Esophagus muscularis mucosa (tissue), 4 donors: ENCODE results near the gene RBM12. TPM values are rescaled to one million over a fixed set of nuclear protein-coding genes. Genes with fewer than 3 reads are reported as not detected.

Source experiments
- DNase-seq: peaks from one replicate; pipeline ENCODE4 v3.0.0-alpha.2; 2017; ENCODE audit errors: extremely low spot score
- H3K27ac ChIP-seq, 4 donors: fragments of 200-600 bp; sonication (generic); replicated peaks in 1 of 4; 1 replicate in 3 of 4; 2 replicates in 1 of 4; pipeline ENCODE4 v1.5.1; 2016 to 2019; ENCODE audit warnings: mild to moderate bottlenecking in 1 of 4
- H3K27me3 ChIP-seq, 4 donors: fragments of 200-600 bp; sonication (generic); one replicate each; pipeline versions ENCODE4 v1.5.1 to v1.6.0; 2016 to 2019
- H3K36me3 ChIP-seq, 4 donors: fragments of 200-600 bp; sonication (generic); one replicate each; pipeline ENCODE4 v1.5.1; 2016 to 2019
- H3K4me1 ChIP-seq, 4 donors: fragments of 200-600 bp; sonication (generic); one replicate each; pipeline ENCODE4 v1.5.1; 2016 to 2019
- H3K4me3 ChIP-seq, 4 donors: fragments of 200-600 bp; sonication (generic); 1 replicate in 2 of 4; 2 replicates in 2 of 4; pipeline ENCODE4 v1.5.1; 2016 to 2019; ENCODE audit warnings: mild to moderate bottlenecking in 4 of 4, moderate library complexity in 1 of 4
- H3K9me3 ChIP-seq, 4 donors: fragments of 200-600 bp; sonication (generic); 1 replicate in 3 of 4; 2 replicates in 1 of 4; pipeline ENCODE4 v1.5.1; 2016 to 2019
- CTCF ChIP-seq, 3 experiments: fragments of 200-600 bp in 2 of 3; fragments of 450-650 bp in 1 of 3; sonication (generic) in 2 of 3; IDR thresholded peaks; one replicate each; pipeline ENCODE4 v1.5.1; 2017 to 2019; ENCODE audit warnings: antibody characterized with exemption in 3 of 3, mild to moderate bottlenecking in 2 of 3, moderate library complexity in 1 of 3
- EP300 ChIP-seq: sonication (generic); formaldehyde crosslinking; IDR thresholded peaks from one replicate; pipeline ENCODE4 v1.6.1; 2017; ENCODE audit warnings: antibody characterized with exemption
- POLR2A ChIP-seq: fragments of 450-650 bp; IDR thresholded peaks from one replicate; pipeline ENCODE4 v1.6.1; 2017; ENCODE audit warnings: antibody characterized with exemption, moderate library complexity, mild to moderate bottlenecking, low read depth
- POLR2AphosphoS5 ChIP-seq, 2 donors: sonication (generic); formaldehyde crosslinking; IDR thresholded peaks; one replicate each; pipeline ENCODE4 v1.6.1; 2017; ENCODE audit warnings: antibody characterized with exemption in 2 of 2
- WGBS: methylation state at CpG from one replicate; pipeline ENCODE4 v1.1.5; 2018; 5-methylcytosine and 5-hydroxymethylcytosine counted together
- intact Hi-C: fragments of 100-400 bp; cut with DNase I; formaldehyde crosslinking; loops from one replicate; pipeline ENCODE4 v1.15.1; 2023
- total RNA-seq, 4 donors: library from RNA; depleted of rRNA; stranded (reverse); fragments of >200 nt; gene quantifications; one replicate each; pipeline versions ENCODE4 v1.1.0 to v1.2.1, GENCODE V29; 2016

RBM12 gene
- total RNA-seq, 4 donors from 2014 or later, result 21.0 to 30.6 (median 24.0) TPM

GRCh38 chr20:35606127-35606526 lies 58.6 kb downstream of the RBM12 start:
- Histone ChIP-seq H3K4me1 (peaks cover 10 to 13% (median 11%) of the 10 kb centered on the region in 4 donors), H3K36me3 (no peaks in the 10 kb centered on the region), H3K27ac (no peak overlapping the region), H3K27me3 (peaks cover 0 to 11% (median 0%) of the 10 kb centered on the region in 4 donors), H3K4me3 (no peak overlapping the region), H3K9me3 (no peaks in the 10 kb centered on the region)
- intact Hi-C loops, result no loop called here
- DNase-seq, result no peak
- TF ChIP-seq CTCF (IDR thresholded peaks at IDR 0.05) (no peak), POLR2AphosphoS5 (IDR thresholded peaks at IDR 0.05) (no peak), EP300 (no peak), POLR2A (no peak)
- 77% methylated on average over 2 of the region's 4 CpGs for WGBS

GRCh38 chr20:35604449-35604747 lies 60.3 kb downstream of the RBM12 start:
- peaks cover 16 to 24% (median 20%) of the 10 kb centered on the region in 4 donors for H3K4me1 ChIP-seq
- no peaks in the 10 kb centered on the region for H3K36me3 ChIP-seq
- no peaks in the 10 kb centered on the region for H3K9me3 ChIP-seq
- TF ChIP-seq CTCF (IDR thresholded peaks at IDR 0.05) (peak in 1 of 3 experiments; percentile 17), POLR2A (no peak), EP300 (no peak), POLR2AphosphoS5 (IDR thresholded peaks at IDR 0.05) (no peak)
- intact Hi-C loops, result no loop called here
- H3K27me3 ChIP-seq, result peaks cover 0 to 29% (median 7%) of the 10 kb centered on the region in 4 donors
- no peak overlapping the region for H3K4me3 ChIP-seq
- DNase-seq, result no peak
- no peak overlapping the region for H3K27ac ChIP-seq
- 68% methylated on average over 4 of the region's 4 CpGs for WGBS

- H3K4me1 ChIP-seq, result peaks cover 16 to 24% (median 20%) of the 10 kb centered on the region in 4 donors
- H3K27ac ChIP-seq, result no peak overlapping the region
- no peaks in the 10 kb centered on the region for H3K36me3 ChIP-seq
- H3K27me3 ChIP-seq, result peaks cover 0 to 34% (median 7%) of the 10 kb centered on the region in 4 donors
- intact Hi-C loops, result no loop called here
- 82% methylated on average over 11 of the region's 11 CpGs for WGBS
- no peak for DNase-seq
- no peaks in the 10 kb centered on the region for H3K9me3 ChIP-seq
- TF ChIP-seq POLR2AphosphoS5 (IDR thresholded peaks at IDR 0.05) (no peak), CTCF (IDR thresholded peaks at IDR 0.05) (no peak), POLR2A (no peak)
- no peak overlapping the region for H3K4me3 ChIP-seq
Observed at GRCh38 chr20:35603695-35604448, 60.8 kb downstream of the RBM12 start.

GRCh38 chr20:35602851-35603495 lies 61.7 kb downstream of the RBM12 start:
- Histone ChIP-seq H3K4me3 (no peak overlapping the region), H3K9me3 (no peaks in the 10 kb centered on the region), H3K36me3 (no peaks in the 10 kb centered on the region), H3K27me3 (peaks cover 0 to 41% (median 7%) of the 10 kb centered on the region in 4 donors), H3K4me1 (peaks cover 16 to 24% (median 20%) of the 10 kb centered on the region in 4 donors), H3K27ac (no peak overlapping the region)
- 91% methylated on average over 13 of the region's 15 CpGs for WGBS
- intact Hi-C loops, result no loop called here
- no peak for DNase-seq
- TF ChIP-seq EP300 (no peak), POLR2AphosphoS5 (IDR thresholded peaks at IDR 0.05) (no peak), CTCF (IDR thresholded peaks at IDR 0.05) (no peak), POLR2A (no peak)
